K562 (cell line): ENCODE measurements around the gene FOCAD. TPM values are rescaled to one million over a fixed set of nuclear protein-coding genes. Genes with fewer than 3 reads are reported as not detected.
A peak's percentile ranks its signal among the peaks of the same experiment; 100 is the strongest.

ENCODE experiments used
- ARID1B ChIP-seq: fragments of 450-650 bp; IDR thresholded peaks from 2 replicates; pipeline ENCODE4 v1.6.1; 2016; ENCODE audit warnings: antibody characterized with exemption, mild to moderate bottlenecking, inconsistent platforms
- ATF1 ChIP-seq, 2 experiments: fragments of 450-650 bp in 1 of 2; IDR thresholded peaks; 2 replicates each; pipeline ENCODE4 v1.6.1; 2016; ENCODE audit warnings: missing compliant biosample characterization in 1 of 2, missing genetic modification characterization in 1 of 2
- CEBPZ ChIP-seq: fragments of 150-350 bp; IDR thresholded peaks from 2 replicates; pipeline ENCODE4 v1.6.1; 2014; ENCODE audit warnings: low read depth, mild to moderate bottlenecking, low read length, borderline replicate concordance
- CLOCK ChIP-seq: fragments of 250-450 bp; sonication (Bioruptor Pico); IDR thresholded peaks from 2 replicates; pipeline ENCODE4 v1.4.0; 2020; ENCODE audit warnings: mild to moderate bottlenecking, moderate library complexity, borderline replicate concordance
- FOXK2 ChIP-seq, 2 experiments: fragments of 450-650 bp; IDR thresholded peaks in 1 of 2; conservative IDR thresholded peaks in 1 of 2; 2 replicates each; pipeline ENCODE4 v1.6.1; 2016; ENCODE audit warnings: low read depth in 2 of 2, mild to moderate bottlenecking in 1 of 2
- SMARCA4 ChIP-seq: fragments of 450-650 bp; IDR thresholded peaks from 2 replicates; pipeline ENCODE4 v1.6.1; 2016
- TEAD1 ChIP-seq, 2 experiments: fragments of 450-650 bp in 1 of 2; sonication (generic) in 1 of 2; formaldehyde crosslinking; IDR thresholded peaks; 2 replicates each; pipeline versions ENCODE4 v1.4.0 to v1.8.0; 2020 to 2022; ENCODE audit warnings: mild to moderate bottlenecking in 2 of 2, missing genetic modification reagents in 1 of 2
- polyA plus RNA-seq, 8 experiments: library from polyadenylated mRNA; depleted of rRNA in 4 of 8; stranded (reverse) in 5 of 8; unstranded in 3 of 8; fragments of >200 nt; fragmentation: Nextera tagmentation in 2 of 8; fragmentation: Illumina TruSeq in 1 of 8; extraction: Ambion mirVana in 2 of 8; extraction: Trizol in 1 of 8; gene quantifications; 2 replicates each; pipeline versions ENCODE4 v1.2.1 to v1.2.3, GENCODE V29; 2011 to 2014; ENCODE audit warnings: inconsistent platforms in 1 of 8, missing spikeins in 1 of 8
- total RNA-seq, 7 experiments: library from RNA; depleted of rRNA in 6 of 7; stranded (reverse); fragments of >200 nt in 6 of 7; fragmentation: Illumina TruSeq in 2 of 7; extraction: Trizol in 2 of 7; gene quantifications; 2 replicates each; pipeline versions ENCODE4 v1.2.1 to v1.2.3, GENCODE V29; 2011 to 2021; ENCODE audit warnings: low replicate concordance in 1 of 7

Gene FOCAD
- total and polyA plus RNA-seq, 9 of the 15 experiments (the other 6 are each of a cell fraction or from before 2014, with no cell fraction given), result 0.13 to 2.4 (median 1.6) TPM

- TF ChIP-seq FOXK2 (conservative IDR thresholded peaks at IDR 0.05 in 1 of 2, IDR thresholded peaks at IDR 0.05 in 1 of 2; ENCODE audit: low read depth in 2 of 2) (peak; percentile 56 to 69; a peak in 3 of 4 replicates), TEAD1 (CRISPR knock-in tag; IDR thresholded peaks at IDR 0.05) (peak in 1 of 2 experiments; percentile 67; a peak in 1 of 4 replicates), SMARCA4 (peak; percentile 17; the same call in 1 of the 2 replicates), CEBPZ (no peak), ARID1B (0 out of 2 replicates have a peak, but pooled peaks have one; percentile 18), ATF1 (CRISPR knock-in tag; IDR thresholded peaks at IDR 0.05) (no peak), ATF1 (tag; IDR thresholded peaks at IDR 0.05) (peak; percentile 61), CLOCK (CRISPR knock-in tag) (no peak)
These were observed 8.5 kb downstream of the FOCAD start (continued) for GRCh38 chr9:20692554-20692953.
